Measurements from ENCODE around the gene ZDHHC4.

DNA sequence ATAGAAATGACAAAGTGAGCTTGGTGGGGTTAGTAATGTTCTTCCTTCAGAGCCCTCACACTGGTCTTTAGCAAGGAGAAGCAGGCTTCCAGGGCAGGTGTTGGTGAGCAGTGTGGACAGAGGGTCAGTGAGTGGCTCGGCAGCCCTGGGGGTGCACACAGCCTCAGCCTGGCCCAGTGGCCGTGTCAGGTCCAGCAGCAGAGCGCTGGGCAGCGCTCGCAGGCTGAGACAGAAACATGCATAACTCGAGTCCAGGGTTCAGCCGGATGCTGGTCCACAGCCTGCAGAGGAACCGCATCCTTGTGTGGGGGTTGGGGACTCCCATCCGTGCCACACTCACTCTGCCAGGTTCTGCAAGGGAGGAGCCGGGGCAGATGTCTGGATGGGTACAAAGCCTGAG lies 27.2 kb downstream of the ZDHHC4 start:
- TF ChIP-seq EZH2phosphoT487 (IDR thresholded peaks at IDR 0.05; ENCODE audit: insufficient read depth, low read depth) (no peak), EZH2 (IDR thresholded peaks at IDR 0.05; ENCODE audit: insufficient read depth, poor library complexity, severe bottlenecking) (no peak)

Data from GM23248 (cell line).